ENCODE measurements around the gene STOX1. TPM values are rescaled to one million over a fixed set of nuclear protein-coding genes. Genes with fewer than 3 reads are reported as not detected.

The STOX1 gene
- total and polyA plus RNA-seq, 10 donors = 0.11 to 2.2 (median 0.38) TPM; not detected in 1

- H3K9me3 ChIP-seq = no peaks in the 10 kb centered on the region
- DNase-seq = no peak
- H3K4me3 ChIP-seq = no peak overlapping the region
- 73 to 86% (median 81%) methylated on average over 3 of the region's 3 CpGs for WGBS, 5 donors
- no peaks in the 10 kb centered on the region for H3K27me3 ChIP-seq (replicated peaks in 1 of 7)
- H3K36me3 ChIP-seq = peaks cover 2 to 100% (median 90%) of the 10 kb centered on the region in 6 donors
- no peak overlapping the region for H3K27ac ChIP-seq
- intact Hi-C loops (cut with DNase I; ENCODE audit: low total_unique reads) = no loop called here
- peaks cover 0 to 6% (median 0%) of the 10 kb centered on the region in 6 donors for H3K4me1 ChIP-seq
- TF ChIP-seq CTCF (IDR thresholded peaks at IDR 0.05 in 8 of 11, conservative IDR thresholded peaks at IDR 0.05 in 3 of 11) = no peak
- no peak for TF ChIP-seq POLR2A (IDR thresholded peaks at IDR 0.05)
- TF ChIP-seq POLR2AphosphoS5 (IDR thresholded peaks at IDR 0.05) = no peak
Measured at GRCh38 chr10:68787813-68788212, 39.5 kb upstream of the STOX1 start.

- TF ChIP-seq CTCF (IDR thresholded peaks at IDR 0.05 in 8 of 11, conservative IDR thresholded peaks at IDR 0.05 in 3 of 11) = no peak
- 93 to 98% (median 96%) methylated on average over 10 of the region's 10 CpGs for WGBS, 5 donors
- Histone ChIP-seq H3K27ac (no peak overlapping the region), H3K4me3 (no peak overlapping the region), H3K9me3 (no peaks in the 10 kb centered on the region), H3K4me1 (no peaks in the 10 kb centered on the region), H3K27me3 (replicated peaks in 1 of 7) (no peaks in the 10 kb centered on the region), H3K36me3 (peaks cover 2 to 100% (median 91%) of the 10 kb centered on the region in 6 donors)
- no peak for DNase-seq
- intact Hi-C loops (cut with DNase I; ENCODE audit: low total_unique reads) = no loop called here
Measured at GRCh38 chr10:68790476-68790875, 36.9 kb upstream of the STOX1 start.

- WGBS, 5 donors = 67 to 94% (median 82%) methylated on average over 1 of the region's 1 CpG
- intact Hi-C loops (cut with DNase I; ENCODE audit: low total_unique reads) = no loop called here
- H3K27ac ChIP-seq = no peak overlapping the region
- no peaks in the 10 kb centered on the region for H3K9me3 ChIP-seq
- DNase-seq = no peak
- no peaks in the 10 kb centered on the region for H3K4me1 ChIP-seq
- TF ChIP-seq POLR2AphosphoS5 (IDR thresholded peaks at IDR 0.05) (no peak), POLR2A (IDR thresholded peaks at IDR 0.05) (no peak), CTCF (IDR thresholded peaks at IDR 0.05 in 8 of 11, conservative IDR thresholded peaks at IDR 0.05 in 3 of 11) (no peak)
- no peaks in the 10 kb centered on the region for H3K27me3 ChIP-seq (replicated peaks in 1 of 7)
- H3K36me3 ChIP-seq = peaks cover 2 to 100% (median 74%) of the 10 kb centered on the region in 6 donors
- H3K4me3 ChIP-seq = no peak overlapping the region
Measured at GRCh38 chr10:68792115-68792514, 35.2 kb upstream of the STOX1 start.

GRCh38 chr10:68795886-68796532 lies 31.3 kb upstream of the STOX1 start:
- Histone ChIP-seq H3K4me3 (no peak overlapping the region), H3K4me1 (no peaks in the 10 kb centered on the region), H3K27me3 (replicated peaks in 1 of 7) (no peaks in the 10 kb centered on the region), H3K9me3 (no peaks in the 10 kb centered on the region), H3K36me3 (peaks cover 0 to 80% (median 36%) of the 10 kb centered on the region in 6 donors), H3K27ac (no peak overlapping the region)
- intact Hi-C loops (cut with DNase I; ENCODE audit: low total_unique reads) = no loop called here
- 94 to 98% (median 95%) methylated on average over 4 of the region's 4 CpGs for WGBS, 5 donors
- no peak for DNase-seq
- TF ChIP-seq CTCF (IDR thresholded peaks at IDR 0.05 in 8 of 11, conservative IDR thresholded peaks at IDR 0.05 in 3 of 11) (no peak), POLR2A (IDR thresholded peaks at IDR 0.05) (no peak), POLR2AphosphoS5 (IDR thresholded peaks at IDR 0.05) (no peak)

Measured in spleen (tissue), 11 donors.